Measurements from ENCODE around the gene AKAP8L. TPM values are rescaled to one million over a fixed set of nuclear protein-coding genes. Genes with fewer than 3 reads are reported as not detected.

The AKAP8L gene
- total and polyA plus RNA-seq, 10 of the 15 experiments (the other 5 are each of a cell fraction or from before 2014, with no cell fraction given): 0.66 to 64.3 (median 40.0) TPM

DNA sequence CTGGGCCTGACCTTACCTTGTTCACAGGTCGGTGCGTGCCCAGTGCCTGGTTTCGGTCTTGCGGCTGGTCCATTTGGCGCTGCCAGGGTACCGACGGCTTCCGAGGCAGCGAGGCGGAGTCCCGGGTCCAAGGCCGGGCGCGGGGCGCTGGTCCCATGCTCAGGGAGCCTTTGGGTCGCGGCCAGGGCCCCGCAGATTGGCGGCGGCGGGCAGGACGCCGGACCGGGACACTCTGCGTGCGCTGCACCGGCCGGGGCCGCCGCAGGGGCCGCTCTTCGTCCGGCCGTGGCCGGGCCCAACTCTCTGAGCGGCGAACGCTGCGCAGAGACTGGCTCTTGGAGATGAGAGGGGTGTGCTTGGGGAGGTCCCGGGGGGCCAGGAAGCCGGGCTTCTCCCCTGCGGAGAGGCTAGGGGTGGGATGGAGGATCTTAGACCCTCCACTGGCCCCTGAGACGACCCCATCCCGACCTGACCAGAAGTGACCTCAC lies 34.3 kb upstream of the AKAP8L start:
- H3K9me3 ChIP-seq (replicated peaks; ENCODE audit: control insufficient read depth, insufficient read depth, low read length): no peaks in the 10 kb centered on the region; the same call in 2 of the 3 replicates
- H3K79me2 ChIP-seq (ENCODE audit: control insufficient read depth, insufficient read depth, low read length): no peaks in the 10 kb centered on the region
- H3K4me3 ChIP-seq: no peak overlapping the region
- POLR2A ChIA-PET: no interaction called here
- intact Hi-C loops (cut with micrococcal nuclease; ENCODE audit: unreplicated experiment) (no loop called here), in situ Hi-C loops (cut with MboI) (no loop called here)
- FAIRE-seq: no peak
- H3K36me3 ChIP-seq (ENCODE audit: control insufficient read depth in 2 of 2, insufficient read depth in 2 of 2, low read length in 1 of 2): peaks cover 16 to 18% of the 10 kb centered on the region in 2 experiments
- H3K27me3 ChIP-seq (replicated peaks in 1 of 2; ENCODE audit: control insufficient read depth in 2 of 2, insufficient read depth in 2 of 2, low read length in 1 of 2): no peaks in the 10 kb centered on the region
- CTCF ChIA-PET: interaction anchor here (1.1 to 1.5 kb wide), 2 partner anchors 34 to 102 kb away, joined by 4 read pairs; partner anchors contain the start of gene AKAP8L
- H3K27ac ChIP-seq (ENCODE audit: control insufficient read depth, insufficient read depth): no peak overlapping the region
- H3K4me2 ChIP-seq (ENCODE audit: control insufficient read depth, insufficient read depth): no peak overlapping the region
- no peak for ATAC-seq
- DNase-seq (ENCODE audit: low read depth, low spot score): no peak
- RAD21 ChIA-PET (ENCODE audit: unreplicated experiment): no interaction called here
- no peak overlapping the region for H3K9ac ChIP-seq (ENCODE audit: control insufficient read depth, insufficient read depth, low read length)
- peaks cover 7% of the 10 kb centered on the region for H3K4me1 ChIP-seq (ENCODE audit: control insufficient read depth, insufficient read depth, low read length)
- TF ChIP-seq POLR2A (IDR thresholded peaks at IDR 0.05; ENCODE audit: low read depth, low read length) (0 out of 2 replicates have a peak, but pooled peaks have one; percentile 6), TARDBP (IDR thresholded peaks at IDR 0.05; ENCODE audit: borderline replicate concordance) (no peak)
- 99% methylated on average over 41 of the region's 44 CpGs for WGBS (ENCODE audit: insufficient coverage, insufficient replicate concordance, low lambda C conversion rate, missing lambda C conversion rate)
- no peak overlapping the region for H2AFZ ChIP-seq (ENCODE audit: control insufficient read depth, low read depth, low read length)
- SMC1A ChIA-PET (ENCODE audit: uncharacterized antibody, unreplicated experiment): no interaction called here
- H4K20me1 ChIP-seq (ENCODE audit: control insufficient read depth, insufficient read depth): no peaks in the 10 kb centered on the region
- no TSS peak for BruUV-seq (replicated peaks)

DNA sequence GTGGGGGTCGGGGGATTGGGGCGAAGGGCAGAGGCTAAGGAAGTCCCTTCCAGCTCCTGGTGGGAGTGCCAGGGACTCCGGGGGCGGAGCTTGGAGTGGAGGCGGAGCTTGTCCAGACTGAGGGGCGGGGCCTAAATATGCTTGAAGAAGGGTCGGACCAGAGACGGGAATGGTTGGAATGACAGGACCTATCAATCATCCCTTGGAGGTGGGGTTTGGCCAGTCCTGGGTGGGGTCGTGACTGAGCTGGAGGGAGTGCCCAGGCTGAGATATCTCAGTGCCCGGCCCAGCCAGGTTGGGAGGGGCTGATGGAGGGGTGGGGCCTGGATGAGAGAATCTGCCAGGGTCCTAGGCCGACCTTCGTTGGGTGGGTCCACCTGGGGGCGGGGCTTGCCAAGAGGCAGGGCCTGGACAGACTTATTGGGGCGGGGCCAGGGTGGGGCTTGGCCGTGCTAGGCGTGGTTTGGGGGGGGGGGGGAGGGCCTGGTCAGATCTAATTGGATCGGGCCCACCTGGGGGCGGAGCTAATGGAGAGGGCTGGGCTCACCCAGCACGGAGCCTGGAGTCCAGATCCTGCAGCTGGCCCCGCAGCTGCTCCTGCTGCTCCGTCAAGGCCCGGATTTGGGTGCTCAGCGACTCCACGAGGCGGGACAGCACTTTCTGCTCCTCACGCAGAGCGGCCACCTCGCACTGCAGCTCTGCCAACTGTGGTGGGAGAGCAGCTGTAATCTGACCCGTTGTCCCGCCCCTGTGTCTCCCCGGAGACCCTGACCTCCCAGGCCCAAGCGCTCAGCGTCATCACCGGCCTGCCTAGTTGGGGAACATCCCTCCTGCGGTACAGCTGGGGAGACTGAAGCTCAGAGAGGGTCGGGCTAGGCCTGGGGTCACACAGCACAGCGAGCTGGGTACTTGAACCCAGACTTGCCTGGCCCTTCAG lies 33.6 kb upstream of the AKAP8L start:
- Histone ChIP-seq H3K36me3 (ENCODE audit: control insufficient read depth in 2 of 2, insufficient read depth in 2 of 2, low read length in 1 of 2) (peaks cover 15% of the 10 kb centered on the region in 2 experiments), H2AFZ (ENCODE audit: control insufficient read depth, low read depth, low read length) (no peak overlapping the region), H3K9ac (ENCODE audit: control insufficient read depth, insufficient read depth, low read length) (no peak overlapping the region), H3K27me3 (replicated peaks in 1 of 2; ENCODE audit: control insufficient read depth in 2 of 2, insufficient read depth in 2 of 2, low read length in 1 of 2) (no peaks in the 10 kb centered on the region), H3K9me3 (replicated peaks; ENCODE audit: control insufficient read depth, insufficient read depth, low read length) (no peaks in the 10 kb centered on the region), H3K4me2 (ENCODE audit: control insufficient read depth, insufficient read depth) (no peak overlapping the region), H3K4me1 (ENCODE audit: control insufficient read depth, insufficient read depth, low read length) (peaks cover 7% of the 10 kb centered on the region), H3K79me2 (ENCODE audit: control insufficient read depth, insufficient read depth, low read length) (no peaks in the 10 kb centered on the region), H3K4me3 (no peak overlapping the region), H4K20me1 (ENCODE audit: control insufficient read depth, insufficient read depth) (no peaks in the 10 kb centered on the region), H3K27ac (ENCODE audit: control insufficient read depth, insufficient read depth) (no peak overlapping the region)
- ChIA-PET RAD21 (ENCODE audit: unreplicated experiment) (no interaction called here), SMC1A (ENCODE audit: uncharacterized antibody, unreplicated experiment) (interaction anchor here (0.9 kb wide), 1 partner anchor 33 kb away, joined by 3 read pairs; no protein-coding TSS in a partner anchor), POLR2A (interaction anchor here (0.6 to 1.2 kb wide), 2 partner anchors 11 to 25 kb away, joined by 3 to 6 read pairs; no protein-coding TSS in a partner anchor), CTCF (no interaction called here)
- WGBS (ENCODE audit: insufficient coverage, insufficient replicate concordance, low lambda C conversion rate, missing lambda C conversion rate): 88% methylated on average over 27 of the region's 37 CpGs
- in situ Hi-C loops (cut with MboI): no loop called here
- FAIRE-seq (no peak), ATAC-seq (peak; percentile 11), DNase-seq (ENCODE audit: low read depth, low spot score) (no peak)
- TF ChIP-seq POLR2A (IDR thresholded peaks at IDR 0.05; ENCODE audit: low read depth, low read length): 0 out of 2 replicates have a peak, but pooled peaks have one; percentile 11
- TF ChIP-seq FOXK2 (IDR thresholded peaks at IDR 0.05): no peak
- no peak for TF ChIP-seq RAD51 (IDR thresholded peaks at IDR 0.05)
- TF ChIP-seq, protein P1, sequence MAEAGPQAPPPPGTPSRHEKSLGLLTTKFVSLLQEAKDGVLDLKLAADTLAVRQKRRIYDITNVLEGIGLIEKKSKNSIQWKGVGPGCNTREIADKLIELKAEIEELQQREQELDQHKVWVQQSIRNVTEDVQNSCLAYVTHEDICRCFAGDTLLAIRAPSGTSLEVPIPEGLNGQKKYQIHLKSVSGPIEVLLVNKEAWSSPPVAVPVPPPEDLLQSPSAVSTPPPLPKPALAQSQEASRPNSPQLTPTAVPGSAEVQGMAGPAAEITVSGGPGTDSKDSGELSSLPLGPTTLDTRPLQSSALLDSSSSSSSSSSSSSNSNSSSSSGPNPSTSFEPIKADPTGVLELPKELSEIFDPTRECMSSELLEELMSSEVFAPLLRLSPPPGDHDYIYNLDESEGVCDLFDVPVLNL (IDR thresholded peaks at IDR 0.05; ENCODE audit: low read depth, low read length): no peak
- no TSS peak for BruUV-seq (replicated peaks)
- intact Hi-C loops (cut with micrococcal nuclease; ENCODE audit: unreplicated experiment): no loop called here
